ENCODE data around the gene DDA1. TPM values are rescaled to one million over a fixed set of nuclear protein-coding genes. Genes with fewer than 3 reads are reported as not detected.

DDA1 gene
- total RNA-seq, 2 donors from 2014 or later: 9.6 to 18.6 TPM

- Histone ChIP-seq H3K27me3 (replicated peaks; ENCODE audit: insufficient read depth) (no peaks in the 10 kb centered on the region), H3K36me3 (peaks cover 0 to 11% of the 10 kb centered on the region in 2 donors), H3K9me3 (no peaks in the 10 kb centered on the region), H3K4me1 (replicated peaks) (no peaks in the 10 kb centered on the region), H3K27ac (no peak overlapping the region), H3K4me3 (no peak overlapping the region)
- DNase-seq (ENCODE audit: low spot score): no peak
- 88% methylated on average over 40 of the region's 40 CpGs for WGBS
- intact Hi-C loops (cut with DNase I): no loop called here
- no peak for TF ChIP-seq POLR2A (IDR thresholded peaks at IDR 0.05)
- no peak for TF ChIP-seq POLR2AphosphoS5 (IDR thresholded peaks at IDR 0.05)
- TF ChIP-seq, protein P1, sequence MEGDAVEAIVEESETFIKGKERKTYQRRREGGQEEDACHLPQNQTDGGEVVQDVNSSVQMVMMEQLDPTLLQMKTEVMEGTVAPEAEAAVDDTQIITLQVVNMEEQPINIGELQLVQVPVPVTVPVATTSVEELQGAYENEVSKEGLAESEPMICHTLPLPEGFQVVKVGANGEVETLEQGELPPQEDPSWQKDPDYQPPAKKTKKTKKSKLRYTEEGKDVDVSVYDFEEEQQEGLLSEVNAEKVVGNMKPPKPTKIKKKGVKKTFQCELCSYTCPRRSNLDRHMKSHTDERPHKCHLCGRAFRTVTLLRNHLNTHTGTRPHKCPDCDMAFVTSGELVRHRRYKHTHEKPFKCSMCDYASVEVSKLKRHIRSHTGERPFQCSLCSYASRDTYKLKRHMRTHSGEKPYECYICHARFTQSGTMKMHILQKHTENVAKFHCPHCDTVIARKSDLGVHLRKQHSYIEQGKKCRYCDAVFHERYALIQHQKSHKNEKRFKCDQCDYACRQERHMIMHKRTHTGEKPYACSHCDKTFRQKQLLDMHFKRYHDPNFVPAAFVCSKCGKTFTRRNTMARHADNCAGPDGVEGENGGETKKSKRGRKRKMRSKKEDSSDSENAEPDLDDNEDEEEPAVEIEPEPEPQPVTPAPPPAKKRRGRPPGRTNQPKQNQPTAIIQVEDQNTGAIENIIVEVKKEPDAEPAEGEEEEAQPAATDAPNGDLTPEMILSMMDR (IDR thresholded peaks at IDR 0.05): no peak
Measured at GRCh38 chr19:17319473-17320238, 10.3 kb downstream of the DDA1 start.

GRCh38 chr19:17320435-17320834 is 11.1 kb downstream of the DDA1 start:
- intact Hi-C loops (cut with DNase I): no loop called here
- no peak overlapping the region for H3K27ac ChIP-seq
- no peaks in the 10 kb centered on the region for H3K27me3 ChIP-seq (replicated peaks; ENCODE audit: insufficient read depth)
- H3K4me3 ChIP-seq: no peak overlapping the region
- no peaks in the 10 kb centered on the region for H3K4me1 ChIP-seq (replicated peaks)
- H3K9me3 ChIP-seq: no peaks in the 10 kb centered on the region
- no peak for DNase-seq (ENCODE audit: low spot score)
- H3K36me3 ChIP-seq: peaks cover 0 to 11% of the 10 kb centered on the region in 2 donors
- TF ChIP-seq, protein P1 (IDR thresholded peaks at IDR 0.05): no peak
- TF ChIP-seq POLR2A (IDR thresholded peaks at IDR 0.05) (no peak), POLR2AphosphoS5 (IDR thresholded peaks at IDR 0.05) (no peak)
- WGBS: 85% methylated on average over 11 of the region's 11 CpGs

DNA sequence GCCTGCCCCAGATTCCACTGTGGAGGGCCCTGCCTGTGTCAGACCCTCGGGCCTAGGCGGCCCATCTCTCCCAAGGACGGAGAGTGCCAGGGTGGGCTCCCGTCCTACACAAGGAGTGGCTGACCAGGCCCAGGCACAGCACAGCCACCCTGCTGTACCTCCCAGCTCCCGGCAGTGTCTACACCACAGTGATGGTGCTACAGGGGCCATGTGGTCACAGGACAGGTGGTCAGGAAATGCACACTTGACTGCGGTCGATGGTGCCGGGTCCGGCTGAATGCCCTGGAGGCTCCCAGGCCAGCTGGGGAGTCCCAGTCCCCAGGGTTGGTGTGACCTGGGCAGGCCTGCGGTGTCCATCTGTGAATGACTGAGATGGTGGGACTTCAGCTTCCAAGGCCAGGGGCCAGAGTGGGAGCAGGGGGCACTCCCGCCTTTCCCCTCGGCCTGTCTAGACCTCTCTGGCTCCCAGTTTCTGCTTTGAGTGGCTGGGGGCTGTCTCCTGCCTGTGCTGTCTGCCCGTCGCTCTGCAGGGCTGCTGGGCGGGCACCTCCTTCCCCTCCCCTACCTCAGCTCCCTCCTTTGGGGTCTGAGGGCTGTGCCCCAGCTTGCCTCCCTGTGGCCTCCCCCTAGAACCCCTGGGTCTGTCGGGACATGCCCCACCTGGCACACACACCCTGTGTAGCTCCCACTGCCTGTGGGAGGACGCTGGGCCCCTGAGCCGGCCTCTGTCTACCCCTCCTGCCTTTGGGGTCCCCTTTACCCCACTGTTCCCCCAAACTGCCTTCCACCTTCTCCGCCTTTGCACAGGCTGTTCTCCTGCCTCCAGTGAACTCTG is 12.5 kb downstream of the DDA1 start:
- H3K4me3 ChIP-seq: no peak overlapping the region
- 68% methylated on average over 14 of the region's 19 CpGs for WGBS
- H3K27me3 ChIP-seq (replicated peaks; ENCODE audit: insufficient read depth): no peaks in the 10 kb centered on the region
- no peaks in the 10 kb centered on the region for H3K9me3 ChIP-seq
- no peak overlapping the region for H3K27ac ChIP-seq
- intact Hi-C loops (cut with DNase I): no loop called here
- peaks cover 0 to 11% of the 10 kb centered on the region in 2 donors for H3K36me3 ChIP-seq
- no peak for DNase-seq (ENCODE audit: low spot score)
- TF ChIP-seq POLR2A (IDR thresholded peaks at IDR 0.05): no peak
- no peak for TF ChIP-seq POLR2AphosphoS5 (IDR thresholded peaks at IDR 0.05)
- TF ChIP-seq, protein P1 (IDR thresholded peaks at IDR 0.05): no peak
- H3K4me1 ChIP-seq (replicated peaks): no peaks in the 10 kb centered on the region

- H3K27me3 ChIP-seq (replicated peaks; ENCODE audit: insufficient read depth): no peaks in the 10 kb centered on the region
- H3K4me1 ChIP-seq (replicated peaks): peaks cover 7% of the 10 kb centered on the region
- WGBS: 66% methylated on average over 10 of the region's 10 CpGs
- intact Hi-C loops (cut with DNase I): no loop called here
- H3K27ac ChIP-seq: no peak overlapping the region
- H3K9me3 ChIP-seq: no peaks in the 10 kb centered on the region
- TF ChIP-seq POLR2A (IDR thresholded peaks at IDR 0.05) (no peak), POLR2AphosphoS5 (IDR thresholded peaks at IDR 0.05) (no peak)
- TF ChIP-seq, protein P1 (IDR thresholded peaks at IDR 0.05): no peak
- H3K4me3 ChIP-seq: no peak overlapping the region
- no peak for DNase-seq (ENCODE audit: low spot score)
- H3K36me3 ChIP-seq: peaks cover 0 to 11% of the 10 kb centered on the region in 2 donors
Measured at GRCh38 chr19:17322854-17323253, 13.5 kb downstream of the DDA1 start.
